Activated CD4-positive, alpha-beta T cell treated with anti-CD3 and anti-CD28 coated beads, Interleukin-2, amount 50 U/mL, for 48 hours (primary cell): Measurements from ENCODE around the gene CALHM4.
A peak's percentile ranks its signal among the peaks of the same experiment; 100 is the strongest.

ENCODE experiments used
- DNase-seq, 2 experiments: peaks; one replicate each; pipeline ENCODE4 v3.0.0-alpha.2; 2020

Gene CALHM4

DNA sequence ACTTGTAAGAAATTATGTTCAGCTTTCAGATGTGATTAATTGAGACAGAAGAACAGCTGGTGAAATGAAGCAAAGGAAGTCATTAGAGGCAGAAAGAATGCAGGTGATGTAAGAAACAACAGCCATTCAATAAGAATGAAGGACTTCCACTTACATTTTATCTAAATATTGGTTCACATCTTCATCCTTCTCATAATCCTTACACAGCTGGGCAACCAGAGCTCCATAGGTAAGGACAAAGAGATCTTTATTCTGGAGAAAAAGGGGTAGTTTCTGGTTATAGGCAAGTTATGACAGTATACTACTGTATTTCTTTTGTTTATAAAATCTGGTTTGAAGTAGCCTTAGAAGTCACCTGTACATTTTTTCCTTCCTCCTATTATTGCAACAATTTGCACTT lies 10.4 kb upstream of the CALHM4 start:
- no peak for DNase-seq

DNA sequence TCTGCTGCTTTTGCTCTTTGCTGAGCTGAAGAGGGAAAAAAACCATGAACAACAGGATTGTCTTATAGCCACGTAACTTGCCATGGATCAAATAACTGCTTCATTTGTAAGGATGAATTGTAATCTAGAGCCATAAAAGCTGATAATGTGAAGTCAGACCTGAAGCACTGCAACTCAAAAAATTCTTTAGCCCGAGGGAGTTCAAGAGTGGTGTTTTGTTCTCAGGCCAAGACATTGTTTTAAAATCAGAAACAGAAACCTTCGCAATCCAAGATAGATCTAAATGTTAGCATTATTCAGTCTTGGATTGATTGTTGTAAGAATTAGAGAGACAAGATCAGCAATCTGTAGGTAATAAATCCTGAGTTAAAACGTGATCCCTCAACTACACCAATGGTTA lies 7.9 kb upstream of the CALHM4 start, which contains the start of gene TRAPPC3L:
Gene TRAPPC3L, minus strand, starts transcription at position 34 of the 400 bp plus-strand sequence. CDS start 170 bp downstream, outside the sequence.
- DNase-seq, result no peak

DNA sequence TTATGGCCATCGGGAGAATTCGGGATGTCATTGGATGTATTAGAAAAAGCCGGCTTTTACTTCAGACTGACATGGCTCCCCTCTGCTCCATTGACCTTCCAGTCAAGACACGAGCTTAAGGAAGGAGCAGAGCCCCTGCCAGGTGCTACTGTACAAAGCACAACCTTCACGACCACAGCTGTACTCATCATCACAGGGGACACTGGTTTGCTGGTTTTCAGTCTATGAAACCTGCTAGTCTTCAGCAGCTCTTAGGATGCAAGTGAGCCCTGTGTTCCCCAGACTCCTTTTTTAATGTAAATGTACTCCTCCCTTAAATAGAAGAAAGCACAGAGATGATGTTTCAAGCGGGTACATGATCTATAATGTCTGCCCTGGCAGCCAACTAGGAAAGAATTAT lies 6.2 kb upstream of the CALHM4 start:
- DNase-seq, result no peak

DNA sequence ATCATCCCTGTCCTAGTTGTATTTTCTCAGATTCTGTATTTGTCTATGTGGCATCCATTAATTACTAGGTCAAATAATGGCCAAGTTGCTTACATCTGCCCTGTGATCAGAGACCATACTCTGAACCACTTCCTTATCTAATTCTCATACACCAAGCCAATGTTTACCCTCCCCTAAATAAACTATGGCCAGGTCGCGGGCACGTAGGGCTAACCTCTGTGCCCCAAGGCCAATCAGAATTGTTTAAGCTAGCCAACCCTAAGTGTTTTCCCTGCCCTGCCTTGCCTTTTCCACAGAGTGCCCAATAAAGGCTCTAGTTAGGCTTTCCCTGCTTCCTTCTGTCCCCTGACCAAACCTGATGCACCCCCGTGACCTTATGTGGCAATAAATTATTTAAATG lies 2.8 kb upstream of the CALHM4 start:
- DNase-seq, result no peak

DNA sequence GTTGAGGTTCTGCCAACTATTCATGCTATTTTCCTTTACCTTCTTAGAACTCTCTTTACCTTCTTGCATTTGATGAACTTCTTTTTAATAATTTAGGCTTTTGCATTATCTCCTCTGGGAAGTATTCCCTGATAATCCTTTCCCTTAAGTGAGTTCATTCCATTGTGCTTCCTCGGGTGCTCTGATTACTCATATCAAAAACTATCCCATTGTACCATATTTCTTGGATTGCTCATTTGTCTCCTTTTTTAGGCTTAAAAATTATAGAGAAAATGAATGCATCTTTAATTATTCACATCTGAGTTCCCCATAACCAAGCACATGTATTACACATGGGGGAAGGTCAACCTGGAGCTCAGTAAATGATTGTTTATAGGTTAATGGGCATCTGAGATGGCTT lies 2.5 kb downstream of the CALHM4 start:
- DNase-seq, result no peak

DNA sequence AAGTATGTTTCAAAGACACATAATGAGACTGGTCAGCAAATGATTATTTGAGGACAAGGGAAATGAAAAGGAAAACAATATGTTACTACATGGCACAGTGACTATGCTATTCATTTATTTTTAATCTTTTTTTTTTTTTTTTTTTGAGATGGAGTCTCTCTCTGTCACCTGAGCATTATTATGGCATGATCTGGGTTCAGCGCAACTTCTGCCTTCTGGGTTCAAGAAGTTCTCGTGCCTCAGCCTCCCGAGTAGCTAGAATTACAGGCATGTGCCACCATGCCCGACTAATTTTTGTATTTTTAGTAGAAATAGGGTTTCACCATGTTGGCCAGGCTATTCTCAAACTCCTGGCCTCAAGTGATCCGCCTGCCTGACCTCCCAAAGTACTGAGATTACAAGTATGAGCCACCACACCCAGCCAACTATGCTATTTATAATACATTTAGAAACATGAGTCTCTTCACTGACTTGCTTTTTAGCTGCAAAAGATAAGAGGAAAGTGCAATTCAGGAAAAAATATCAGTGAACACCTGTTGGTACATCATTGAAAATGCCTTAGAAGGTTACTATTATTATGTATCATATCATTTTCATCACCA lies 3.4 kb downstream of the CALHM4 start:
- no peak for DNase-seq

DNA sequence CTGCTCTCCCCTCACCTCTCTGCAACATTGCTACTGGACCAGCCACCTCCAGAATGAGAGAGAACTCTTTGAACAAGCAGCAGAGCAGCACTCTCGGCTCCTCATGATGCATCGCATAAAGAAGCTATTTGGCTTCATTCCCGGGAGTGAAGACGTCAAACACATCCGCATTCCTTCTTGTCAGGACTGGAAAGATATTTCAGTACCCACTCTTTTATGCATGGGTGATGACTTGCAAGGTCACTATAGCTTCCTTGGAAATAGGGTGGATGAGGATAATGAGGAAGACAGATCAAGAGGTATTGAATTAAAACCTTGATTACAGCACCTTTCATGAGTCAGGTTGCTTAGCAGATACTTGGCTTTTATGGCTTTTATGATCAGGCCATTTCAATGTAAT lies 4.3 kb downstream of the CALHM4 start:
- no peak for DNase-seq

DNA sequence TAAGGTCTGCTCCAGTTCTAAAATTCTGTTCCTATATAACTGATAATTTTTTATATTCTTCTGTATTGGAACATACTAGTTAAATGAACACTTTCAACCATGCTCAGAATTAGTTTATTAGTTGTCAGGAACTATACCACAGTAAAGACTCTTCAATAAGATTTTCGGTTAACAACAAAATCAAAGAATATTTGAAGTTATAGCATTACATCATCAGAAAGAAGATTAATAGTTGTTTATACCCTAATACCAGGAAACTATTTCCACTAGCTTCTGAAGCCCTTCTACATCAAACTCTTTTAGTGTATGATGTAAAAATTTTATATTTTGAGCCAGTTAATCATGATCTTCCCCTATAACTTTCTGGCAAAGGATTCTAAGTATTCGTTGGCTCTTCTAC lies 6.6 kb downstream of the CALHM4 start:
- DNase-seq, result no peak

DNA sequence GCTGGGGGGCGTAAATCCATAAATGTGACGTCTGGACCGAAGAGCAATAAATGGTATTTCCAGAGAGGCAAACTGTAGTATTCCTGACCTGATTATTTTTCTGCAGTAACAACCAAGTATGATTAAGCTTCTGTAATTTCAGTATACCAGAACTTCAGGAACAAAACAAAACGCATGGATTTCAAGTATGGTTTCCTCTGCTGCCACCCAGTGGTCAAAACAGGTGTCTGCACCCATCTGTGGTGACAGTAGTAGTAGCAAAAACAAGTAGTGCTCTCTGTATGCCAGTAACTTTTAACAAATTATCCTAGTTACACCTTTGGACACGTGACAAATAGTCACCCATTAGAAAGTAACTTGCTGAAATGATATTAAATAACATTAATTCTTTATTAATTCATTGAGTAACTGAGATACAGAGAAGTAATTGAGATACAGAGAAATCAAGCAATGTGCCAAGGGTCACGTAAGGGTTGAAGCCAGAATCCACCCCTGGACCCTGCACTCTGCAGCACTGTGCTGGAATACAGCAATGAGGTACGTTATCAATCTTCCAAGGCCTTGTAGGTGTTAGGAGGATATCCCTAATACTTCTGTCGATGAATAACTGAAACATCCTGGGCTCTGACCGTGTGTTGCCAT lies 7.9 kb downstream of the CALHM4 start:
- peak; percentile 71 to 77 for DNase-seq

DNA sequence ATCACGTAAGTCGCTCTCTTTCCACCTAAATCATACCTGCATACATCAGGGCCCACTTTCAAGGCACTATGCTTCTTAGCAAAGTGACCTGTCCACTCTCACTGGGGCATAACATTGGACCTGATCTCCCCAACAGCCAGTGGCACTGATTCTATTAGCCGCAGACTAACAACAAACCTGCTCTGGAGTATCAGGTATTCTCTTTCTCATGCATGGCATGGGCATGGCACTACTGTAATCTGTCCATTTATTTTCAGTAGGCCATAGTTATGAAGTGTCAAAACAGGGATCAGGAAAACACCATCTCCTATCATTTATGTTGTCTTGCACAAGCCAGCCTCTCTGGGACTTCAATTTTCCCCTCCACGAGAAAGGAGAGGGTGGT lies 8.5 kb downstream of the CALHM4 start:
- DNase-seq, result no peak

DNA sequence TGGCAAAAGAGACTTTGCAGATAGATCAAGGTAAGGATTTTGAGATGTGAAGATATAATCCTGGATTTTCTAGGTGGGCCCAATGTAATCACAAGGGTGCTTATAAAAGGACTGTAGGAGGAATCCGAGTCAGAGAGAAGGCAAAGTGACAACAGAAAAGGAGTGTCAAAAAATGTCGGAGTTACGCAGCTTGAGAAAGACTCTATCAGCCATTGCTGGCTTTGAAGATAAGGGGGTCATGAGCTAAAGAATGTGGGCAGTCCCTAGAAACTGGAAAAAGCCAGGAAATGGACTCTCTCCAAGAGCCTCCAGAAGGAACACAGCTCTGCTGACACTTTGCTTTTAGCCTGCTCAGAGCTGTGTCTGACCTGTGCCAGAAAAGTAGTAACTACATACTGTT lies 9.1 kb downstream of the CALHM4 start:
- no peak for DNase-seq

DNA sequence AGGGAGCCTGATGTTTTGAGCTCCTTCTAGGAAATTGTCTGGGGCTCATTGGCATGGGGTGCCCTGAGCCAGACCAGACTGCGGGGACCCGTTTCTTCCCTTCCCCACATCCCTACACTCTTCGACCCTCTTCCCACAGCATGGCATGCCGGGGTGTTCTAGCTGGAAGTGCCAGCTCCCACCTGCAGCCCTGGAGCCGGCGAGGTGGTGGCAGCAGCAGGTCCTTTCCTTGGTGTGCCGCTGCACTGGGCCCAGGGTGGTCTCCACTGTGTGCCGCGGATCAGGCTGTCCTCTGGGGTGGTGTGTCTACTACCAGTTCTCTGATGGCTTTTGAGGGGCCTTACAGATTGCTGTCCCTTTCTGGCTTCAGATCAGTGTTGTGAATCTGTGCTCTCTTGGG lies 10.3 kb downstream of the CALHM4 start:
- no peak for DNase-seq

DNA sequence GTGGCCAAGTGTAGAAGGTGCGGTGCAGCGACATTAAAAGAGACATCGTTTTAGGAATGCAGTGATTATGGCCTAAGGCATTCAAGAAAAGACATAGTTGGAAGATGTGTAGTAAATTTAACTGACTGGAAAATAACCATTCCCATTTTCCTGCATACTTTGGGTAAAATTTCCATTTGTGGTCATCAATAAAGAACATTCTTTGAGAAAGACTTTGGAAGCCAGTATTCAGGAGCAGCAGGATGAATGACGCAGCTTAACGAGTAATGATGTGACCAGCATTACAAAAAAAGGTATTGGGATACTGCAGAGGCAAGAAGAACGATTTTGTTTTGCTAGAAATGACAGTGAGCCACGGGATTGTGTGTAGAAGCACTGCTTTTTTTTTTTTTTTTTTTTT lies 10.8 kb downstream of the CALHM4 start:
- no peak for DNase-seq

DNA sequence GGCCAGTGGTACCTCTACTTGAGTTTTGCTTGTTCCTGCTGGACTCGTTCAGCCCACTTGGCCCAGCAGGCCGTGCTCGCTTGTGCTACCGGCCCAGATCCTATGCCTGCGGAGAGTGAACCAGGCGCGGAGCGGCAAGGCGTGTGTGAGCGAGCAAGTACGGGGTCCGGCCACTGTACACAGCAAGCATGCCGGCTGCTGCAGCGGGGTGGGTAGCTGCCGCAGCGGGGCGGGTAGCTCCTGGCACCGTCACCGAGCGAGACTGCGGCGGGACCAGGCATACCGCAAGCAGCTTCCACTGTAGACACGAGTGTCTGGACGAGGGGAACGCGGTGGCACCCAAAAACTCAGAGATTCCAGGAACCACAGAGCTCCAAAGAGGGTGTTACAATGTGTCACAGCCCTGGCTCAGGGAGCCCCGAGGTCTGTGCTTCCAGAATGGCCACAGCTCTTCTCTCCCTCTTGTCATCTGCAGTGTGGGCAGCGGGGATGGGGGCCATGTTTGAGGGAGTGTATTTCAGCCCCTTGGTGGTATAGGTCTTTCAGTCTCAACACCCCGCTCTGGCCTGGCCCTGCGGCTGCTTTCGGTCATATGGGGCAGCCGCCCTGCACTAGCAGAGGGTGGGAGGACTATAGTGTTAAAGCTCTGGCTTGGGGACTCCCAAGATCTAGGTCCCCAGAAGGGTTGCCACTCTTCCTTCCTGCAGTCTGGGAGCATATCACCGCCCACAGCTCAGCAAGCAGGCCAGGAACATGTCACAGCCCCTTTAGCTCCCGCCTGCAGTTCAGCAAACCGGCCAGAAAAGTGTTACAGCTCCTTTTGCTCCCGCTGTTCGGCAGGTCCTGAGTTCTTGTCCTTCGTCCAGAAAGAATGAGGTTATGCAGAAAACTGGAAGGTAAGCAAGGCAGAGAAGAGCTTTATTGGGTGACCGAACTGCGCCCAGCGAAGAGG lies 11.6 kb downstream of the CALHM4 start:
- DNase-seq, result peak; percentile 7 to 14

DNA sequence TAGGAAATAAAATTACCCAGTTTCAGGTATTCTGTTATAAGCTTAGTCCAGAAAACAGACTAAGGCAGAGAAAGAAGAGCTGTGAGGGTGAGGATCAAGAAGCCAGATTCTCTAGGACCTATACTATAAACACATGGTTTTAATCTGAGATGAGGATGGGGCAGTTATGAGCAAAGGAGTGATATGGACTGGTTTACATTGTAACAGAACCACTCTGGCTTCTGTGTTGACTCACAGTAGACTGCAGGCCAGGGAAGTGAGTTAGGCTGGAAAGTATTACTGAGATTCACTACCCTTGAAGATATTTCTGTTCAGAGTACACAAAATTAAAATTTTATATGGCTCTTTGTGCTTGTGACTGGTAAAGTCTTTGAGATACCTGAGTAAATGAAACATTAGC lies 14.6 kb downstream of the CALHM4 start:
- no peak for DNase-seq

DNA sequence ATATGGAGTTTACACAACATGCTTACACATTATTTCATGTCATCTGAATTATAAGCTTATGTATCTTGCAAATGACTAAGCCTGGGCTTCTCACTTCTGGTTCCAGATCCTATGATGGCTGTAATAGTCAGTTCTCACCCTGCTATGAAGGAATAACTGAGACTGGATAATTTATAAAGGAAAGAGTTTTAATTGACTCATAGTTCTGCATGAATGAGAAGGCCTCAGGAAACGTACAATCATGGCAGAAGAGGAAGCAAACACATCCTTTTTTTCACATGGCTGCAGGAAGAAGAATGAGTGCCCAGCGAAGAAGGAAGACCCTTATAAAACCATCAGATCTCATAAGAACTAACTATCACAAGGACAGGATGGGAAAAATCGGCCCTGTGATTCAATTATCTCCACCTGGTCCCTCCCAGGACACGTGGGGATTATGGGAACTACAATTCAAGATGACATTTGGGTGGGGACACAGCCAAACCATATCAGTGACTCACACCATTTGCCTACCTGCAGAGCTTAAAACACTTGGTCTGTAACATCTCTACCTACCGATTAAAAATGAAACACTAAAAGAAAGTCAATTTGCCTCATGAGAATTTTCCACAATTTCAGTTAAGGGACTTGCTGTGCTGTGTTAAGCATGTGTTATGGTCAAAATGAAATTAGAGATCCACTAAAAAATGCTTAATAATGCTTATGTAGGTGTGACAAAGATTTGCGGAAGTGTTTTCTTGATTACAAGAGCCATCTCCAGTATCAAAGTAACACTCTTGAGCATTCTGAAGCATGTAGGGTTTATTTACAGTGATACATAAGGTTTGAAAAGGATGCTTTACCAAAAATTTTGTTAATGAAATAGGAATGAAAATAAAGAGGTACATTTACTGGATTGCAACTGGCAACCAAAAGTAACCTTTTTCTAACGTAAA lies 15.5 kb downstream of the CALHM4 start:
- no peak for DNase-seq

DNA sequence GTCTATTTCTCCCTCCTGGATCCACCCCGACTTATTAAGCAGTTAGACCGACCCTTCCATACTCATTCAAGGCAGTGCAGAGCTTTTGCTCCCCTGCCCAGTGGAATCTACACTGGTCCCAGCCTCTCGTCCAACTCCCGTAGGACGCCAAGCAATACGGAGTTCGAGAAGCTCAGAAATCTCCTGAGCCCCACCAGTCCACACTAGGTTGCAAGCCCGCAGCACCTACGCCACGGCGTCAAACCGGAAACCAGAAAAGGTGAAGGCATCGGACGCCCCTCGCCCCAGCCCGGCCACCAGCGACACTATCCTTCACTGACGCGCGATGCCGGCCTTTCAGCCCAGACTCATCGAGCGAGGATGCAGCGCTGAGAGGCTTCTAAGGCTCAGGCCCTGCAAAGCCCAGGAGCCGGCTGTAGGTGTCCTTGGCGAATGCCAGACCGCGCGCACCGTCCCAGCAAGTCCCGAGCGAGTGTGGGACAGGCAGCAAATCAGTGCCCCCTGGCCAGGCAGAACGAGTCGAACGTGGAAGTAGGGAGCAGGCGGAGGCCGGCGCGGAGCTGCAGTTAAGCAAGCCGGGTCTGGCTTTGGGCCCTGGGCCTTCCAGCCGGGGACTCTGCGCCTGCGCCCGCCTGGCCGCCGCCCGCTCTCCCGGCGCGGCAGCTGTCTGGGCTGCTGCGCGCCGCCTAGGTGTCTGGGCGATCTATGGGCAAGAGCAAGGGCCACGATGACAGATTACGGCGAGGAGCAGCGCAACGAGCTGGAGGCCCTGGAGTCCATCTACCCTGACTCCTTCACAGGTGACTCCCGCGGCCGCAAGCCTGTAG lies 17.5 kb downstream of the CALHM4 start, which contains the start of gene RWDD1:
Gene RWDD1, plus strand, starts transcription at position 649 of the 827 bp plus-strand sequence. Its CDS starts 79 bp downstream, at position 728.
- DNase-seq, result peak; percentile 97 to 98

DNA sequence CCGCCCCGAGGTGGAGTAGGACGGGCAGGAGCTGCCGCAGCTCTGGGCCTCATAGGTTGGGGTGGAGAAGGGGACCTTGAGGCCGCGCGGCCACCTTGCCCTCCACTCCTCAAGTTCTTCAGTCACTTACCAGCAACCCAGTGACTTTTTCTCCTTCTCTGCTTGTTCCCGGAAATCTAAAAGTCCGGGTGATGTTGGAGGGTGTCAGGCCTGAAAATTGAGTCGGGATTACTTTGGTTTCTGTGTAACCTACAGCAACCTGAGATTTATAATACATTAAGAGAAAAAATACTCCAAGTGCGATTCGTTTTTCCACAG lies 18.1 kb downstream of the CALHM4 start:
- no peak for DNase-seq

DNA sequence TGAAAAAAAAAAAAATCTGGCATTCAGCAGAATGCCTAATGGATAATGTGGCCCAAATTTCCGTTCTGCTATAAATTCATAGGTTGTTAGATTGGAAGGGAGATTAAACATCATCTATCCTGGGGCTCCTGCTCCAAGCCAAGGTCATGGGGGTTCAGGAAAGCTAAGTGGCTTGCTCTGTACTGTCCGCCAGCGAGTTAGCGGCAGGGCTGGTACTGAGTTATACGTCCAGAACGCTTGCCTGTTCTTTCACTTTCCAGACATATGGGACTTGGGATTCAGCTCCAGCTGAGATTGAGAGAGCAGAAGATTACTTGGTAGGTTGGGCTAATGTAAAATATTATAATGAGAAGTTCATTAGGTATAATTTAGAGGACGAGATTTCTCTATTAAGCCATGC lies 18.6 kb downstream of the CALHM4 start:
- peak in 1 of 2 experiments; percentile 14 for DNase-seq

DNA sequence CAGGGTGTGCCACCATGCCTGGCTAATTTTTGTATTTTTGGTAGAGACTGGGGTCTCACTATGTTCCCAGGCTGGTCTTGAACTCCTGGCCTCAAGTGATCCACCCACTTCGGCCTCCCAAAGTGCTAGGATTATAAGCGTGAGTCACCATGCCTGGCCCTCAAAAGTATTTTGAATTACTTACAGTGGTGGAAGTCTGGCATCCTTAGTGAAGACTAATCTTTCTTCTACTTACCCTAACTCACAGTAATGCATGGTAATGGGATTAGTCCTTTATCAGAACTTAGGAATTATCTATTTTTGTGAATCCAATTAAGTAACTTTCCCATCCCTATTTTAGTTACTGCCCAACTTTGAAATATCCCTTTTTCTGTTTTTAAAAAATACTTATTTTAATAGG lies 21.7 kb downstream of the CALHM4 start:
- no peak for DNase-seq

DNA sequence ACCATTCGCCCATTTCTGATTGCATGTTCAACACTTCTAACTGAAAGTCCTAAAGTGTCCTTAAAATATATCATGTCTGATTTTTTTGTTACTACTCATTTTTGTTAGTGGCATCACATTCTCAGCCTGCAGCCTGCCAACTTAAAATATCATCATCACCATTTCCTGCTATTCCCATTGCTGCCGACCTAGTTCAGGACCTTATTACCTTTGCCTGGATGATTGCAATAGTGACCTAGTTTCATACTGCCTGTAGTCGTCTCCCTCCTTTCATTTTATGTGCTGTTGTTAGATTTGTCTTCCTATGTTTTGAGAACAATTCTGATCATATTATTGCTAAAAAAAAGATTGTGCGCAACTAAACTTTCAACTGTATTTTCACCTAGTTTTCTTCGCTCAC lies 23.9 kb downstream of the CALHM4 start:
- DNase-seq, result no peak

DNA sequence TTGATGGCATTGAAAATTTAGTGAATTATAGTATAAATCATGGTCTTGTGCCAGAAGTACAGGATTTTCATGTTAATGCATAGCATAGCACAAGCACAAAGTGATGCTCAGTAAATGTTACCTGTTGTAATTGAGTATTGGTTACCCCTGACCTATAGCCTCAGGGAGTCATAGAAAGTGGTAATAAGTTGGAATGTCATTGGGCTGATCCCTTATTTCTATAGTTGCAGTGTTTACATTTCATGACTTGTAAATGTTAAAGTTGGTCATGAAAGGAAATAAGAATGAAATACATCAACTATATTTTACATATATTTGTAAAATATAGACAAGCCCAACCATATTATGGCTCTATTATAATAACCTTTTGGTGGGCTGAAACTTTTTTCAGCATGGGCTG lies 24.8 kb downstream of the CALHM4 start:
- no peak for DNase-seq
